Peyer's patch (tissue), 4 donors: ENCODE results near the gene SCGB1C2. TPM values are rescaled to one million over a fixed set of nuclear protein-coding genes. Genes with fewer than 3 reads are reported as not detected.
A peak's percentile ranks its signal among the peaks of the same experiment; 100 is the strongest.

ENCODE experiments used
- DNase-seq, 3 donors: peaks; one replicate each; pipeline ENCODE4 v3.0.0-alpha.2; 2017 to 2019
- H3K27ac ChIP-seq, 4 donors: fragments of 200-600 bp; sonication (generic); one replicate each; pipeline ENCODE4 v1.5.1; 2016 to 2019
- H3K27me3 ChIP-seq, 2 donors: fragments of 200-600 bp; sonication (generic); one replicate each; pipeline ENCODE4 v1.5.1; 2019
- H3K36me3 ChIP-seq, 3 donors: fragments of 200-600 bp; sonication (generic); one replicate each; pipeline ENCODE4 v1.5.1; 2016 to 2019
- H3K4me1 ChIP-seq, 4 donors: fragments of 200-600 bp; sonication (generic); one replicate each; pipeline ENCODE4 v1.5.1; 2016 to 2019
- H3K4me3 ChIP-seq, 4 donors: fragments of 200-600 bp; sonication (generic); 1 replicate in 3 of 4; 2 replicates in 1 of 4; pipeline ENCODE4 v1.5.1; 2016 to 2019; ENCODE audit warnings: mild to moderate bottlenecking in 1 of 4
- H3K9me3 ChIP-seq, 4 donors: fragments of 200-600 bp; sonication (generic); one replicate each; pipeline ENCODE4 v1.5.1; 2016 to 2019; ENCODE audit warnings: mild to moderate bottlenecking in 1 of 4
- POLR2A ChIP-seq, 2 donors: fragments of 450-650 bp; IDR thresholded peaks; one replicate each; pipeline ENCODE4 v1.5.1; 2017; ENCODE audit warnings: antibody characterized with exemption in 2 of 2, mild to moderate bottlenecking in 2 of 2, moderate library complexity in 2 of 2
- total RNA-seq, 4 donors: library from RNA; depleted of rRNA; stranded (reverse); fragments of >200 nt; gene quantifications; one replicate each; pipeline ENCODE4 v1.1.0, GENCODE V29; 2016
- TF ChIP-seq, protein P1 (sequence below), 6 experiments: fragments of 450-650 bp in 4 of 6; fragments of 200-600 bp in 2 of 6; sonication (generic) in 1 of 6; IDR thresholded peaks; one replicate each; pipeline ENCODE4 v1.5.1; 2017 to 2019; ENCODE audit warnings: antibody characterized with exemption in 6 of 6, mild to moderate bottlenecking in 3 of 6, moderate library complexity in 1 of 6

The SCGB1C2 gene
- total RNA-seq, 4 donors from 2014 or later, result not detected

DNA sequence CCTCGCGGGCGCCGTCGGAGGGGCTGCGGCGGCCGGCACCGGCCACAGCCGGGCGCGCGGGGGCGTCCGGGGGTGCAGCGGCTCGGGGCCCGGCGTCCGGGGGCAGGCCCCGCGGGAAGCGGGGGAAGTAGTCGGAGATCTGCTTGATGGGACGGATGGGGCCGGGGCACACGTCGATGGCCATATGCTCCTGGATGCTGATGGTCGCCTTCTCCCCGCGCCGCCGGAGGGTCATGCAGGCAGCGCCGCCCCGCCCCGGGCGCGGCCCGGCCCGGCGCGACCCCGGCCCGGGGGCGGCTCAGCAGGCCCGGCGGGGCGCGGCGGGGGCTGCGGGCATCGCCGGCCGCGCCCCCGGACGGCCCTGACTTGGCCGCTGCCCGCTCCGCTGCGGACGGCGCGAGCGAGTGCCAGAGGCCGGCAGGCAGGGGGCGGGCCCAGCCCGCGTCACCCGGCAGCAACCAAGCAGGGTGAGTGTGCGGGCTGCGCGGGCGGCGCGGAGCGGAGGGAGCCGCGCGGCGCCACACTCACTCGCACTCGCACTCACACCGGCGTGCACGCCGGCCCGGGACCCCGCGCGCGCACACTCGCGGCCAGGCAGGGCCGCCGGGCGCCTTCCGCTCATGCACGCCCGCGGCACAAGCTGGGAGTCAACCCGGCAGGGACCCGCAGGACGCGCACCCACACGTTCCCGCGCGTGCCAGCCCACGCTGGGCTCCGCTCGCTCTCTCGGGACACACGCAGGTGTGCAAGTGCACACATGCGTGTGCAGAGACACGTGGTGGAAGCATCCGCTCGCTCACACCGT lies 44.1 kb downstream of the SCGB1C2 start, which contains the start of gene DOC2B:
TSS of gene DOC2B (minus strand) at position 406 of the 805 bp plus-strand sequence. CDS start at position 235, 171 bp downstream.
- H3K4me3 ChIP-seq, result peak within 1 kb of the TSS; percentile 8 to 50 (median 40)
- peaks cover 0 to 20% of the 10 kb centered on the region in 2 donors for H3K27me3 ChIP-seq
- H3K4me1 ChIP-seq, result peaks cover 0 to 20% (median 5%) of the 10 kb centered on the region in 4 donors
- H3K36me3 ChIP-seq, result no peaks in the 10 kb centered on the region
- no peak for DNase-seq
- no peak for TF ChIP-seq POLR2A (IDR thresholded peaks at IDR 0.05)
- TF ChIP-seq, protein P1, sequence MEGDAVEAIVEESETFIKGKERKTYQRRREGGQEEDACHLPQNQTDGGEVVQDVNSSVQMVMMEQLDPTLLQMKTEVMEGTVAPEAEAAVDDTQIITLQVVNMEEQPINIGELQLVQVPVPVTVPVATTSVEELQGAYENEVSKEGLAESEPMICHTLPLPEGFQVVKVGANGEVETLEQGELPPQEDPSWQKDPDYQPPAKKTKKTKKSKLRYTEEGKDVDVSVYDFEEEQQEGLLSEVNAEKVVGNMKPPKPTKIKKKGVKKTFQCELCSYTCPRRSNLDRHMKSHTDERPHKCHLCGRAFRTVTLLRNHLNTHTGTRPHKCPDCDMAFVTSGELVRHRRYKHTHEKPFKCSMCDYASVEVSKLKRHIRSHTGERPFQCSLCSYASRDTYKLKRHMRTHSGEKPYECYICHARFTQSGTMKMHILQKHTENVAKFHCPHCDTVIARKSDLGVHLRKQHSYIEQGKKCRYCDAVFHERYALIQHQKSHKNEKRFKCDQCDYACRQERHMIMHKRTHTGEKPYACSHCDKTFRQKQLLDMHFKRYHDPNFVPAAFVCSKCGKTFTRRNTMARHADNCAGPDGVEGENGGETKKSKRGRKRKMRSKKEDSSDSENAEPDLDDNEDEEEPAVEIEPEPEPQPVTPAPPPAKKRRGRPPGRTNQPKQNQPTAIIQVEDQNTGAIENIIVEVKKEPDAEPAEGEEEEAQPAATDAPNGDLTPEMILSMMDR (IDR thresholded peaks at IDR 0.05), result peak in 2 of 6 experiments; percentile 8 to 13
- no peaks in the 10 kb centered on the region for H3K9me3 ChIP-seq
- H3K27ac ChIP-seq, result peak within 1 kb of the TSS in 3 of 4 donors; percentile 31 to 50 (median 43)

DNA sequence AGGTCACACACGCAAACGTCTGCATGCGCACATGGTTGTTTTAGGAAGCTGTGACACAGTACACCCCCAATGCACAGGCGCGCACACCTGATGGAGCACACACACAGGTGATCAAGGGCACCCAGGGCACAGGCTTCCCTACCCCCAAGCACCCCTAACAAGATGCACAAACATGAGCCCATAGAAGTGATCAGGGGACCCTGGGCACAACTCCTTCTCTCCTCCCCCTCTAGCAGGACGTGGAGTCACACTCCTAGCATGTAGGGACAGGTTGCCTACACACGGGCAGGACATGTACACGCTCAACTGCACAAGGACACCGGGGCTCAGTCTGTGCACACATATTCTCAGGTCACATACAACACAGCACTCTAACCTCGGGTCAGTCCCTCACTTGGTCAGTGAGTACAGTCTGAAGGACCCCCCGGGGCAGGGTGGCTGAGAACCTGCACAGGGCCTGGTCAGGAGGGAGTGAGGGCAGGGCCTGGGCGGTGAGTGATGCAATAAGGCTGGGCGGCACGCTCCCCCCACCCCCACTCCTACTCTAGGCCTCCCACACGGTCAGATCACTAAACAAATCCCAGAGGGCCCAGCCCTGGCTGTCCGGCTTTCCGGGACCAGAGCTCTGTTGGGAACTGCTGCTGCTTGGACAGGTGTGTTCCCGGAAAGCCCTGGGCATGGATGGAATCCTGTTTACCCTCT lies 44.8 kb downstream of the SCGB1C2 start:
- Histone ChIP-seq H3K9me3 (no peaks in the 10 kb centered on the region), H3K27me3 (peaks cover 0 to 20% of the 10 kb centered on the region in 2 donors), H3K36me3 (no peaks in the 10 kb centered on the region), H3K4me3 (peak overlapping the region in 2 of 4 donors; percentile 39 to 44), H3K27ac (peak overlapping the region in 1 of 4 donors; percentile 31), H3K4me1 (peaks cover 0 to 20% (median 5%) of the 10 kb centered on the region in 4 donors)
- DNase-seq, result no peak
- TF ChIP-seq POLR2A (IDR thresholded peaks at IDR 0.05), result no peak
- TF ChIP-seq, protein P1 (IDR thresholded peaks at IDR 0.05), result no peak

DNA sequence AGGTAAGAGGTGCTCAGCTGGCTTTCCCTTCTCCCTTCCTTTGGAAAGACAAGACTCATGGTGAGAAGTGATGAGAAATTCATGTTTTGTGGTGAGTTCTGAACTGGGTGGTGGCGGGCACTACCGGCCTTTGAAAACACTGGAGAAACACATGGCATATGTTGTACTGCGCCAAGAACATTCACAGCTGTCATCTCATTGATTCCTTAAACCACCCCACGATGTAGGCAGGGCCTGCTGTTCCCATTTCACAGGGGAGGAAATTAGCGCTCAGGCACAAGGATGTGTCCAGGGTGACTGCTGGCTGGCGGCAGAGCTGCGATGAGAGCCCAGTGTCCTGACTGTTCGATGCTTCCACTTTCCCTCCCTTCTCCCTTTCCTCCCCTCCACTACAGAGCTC lies 45.7 kb downstream of the SCGB1C2 start:
- no peak for DNase-seq
- Histone ChIP-seq H3K27me3 (peaks cover 0 to 20% of the 10 kb centered on the region in 2 donors), H3K4me1 (peaks cover 0 to 20% (median 5%) of the 10 kb centered on the region in 4 donors), H3K27ac (no peak overlapping the region), H3K4me3 (no peak overlapping the region), H3K36me3 (no peaks in the 10 kb centered on the region), H3K9me3 (no peaks in the 10 kb centered on the region)
- TF ChIP-seq, protein P1 (IDR thresholded peaks at IDR 0.05), result no peak
- TF ChIP-seq POLR2A (IDR thresholded peaks at IDR 0.05), result no peak

DNA sequence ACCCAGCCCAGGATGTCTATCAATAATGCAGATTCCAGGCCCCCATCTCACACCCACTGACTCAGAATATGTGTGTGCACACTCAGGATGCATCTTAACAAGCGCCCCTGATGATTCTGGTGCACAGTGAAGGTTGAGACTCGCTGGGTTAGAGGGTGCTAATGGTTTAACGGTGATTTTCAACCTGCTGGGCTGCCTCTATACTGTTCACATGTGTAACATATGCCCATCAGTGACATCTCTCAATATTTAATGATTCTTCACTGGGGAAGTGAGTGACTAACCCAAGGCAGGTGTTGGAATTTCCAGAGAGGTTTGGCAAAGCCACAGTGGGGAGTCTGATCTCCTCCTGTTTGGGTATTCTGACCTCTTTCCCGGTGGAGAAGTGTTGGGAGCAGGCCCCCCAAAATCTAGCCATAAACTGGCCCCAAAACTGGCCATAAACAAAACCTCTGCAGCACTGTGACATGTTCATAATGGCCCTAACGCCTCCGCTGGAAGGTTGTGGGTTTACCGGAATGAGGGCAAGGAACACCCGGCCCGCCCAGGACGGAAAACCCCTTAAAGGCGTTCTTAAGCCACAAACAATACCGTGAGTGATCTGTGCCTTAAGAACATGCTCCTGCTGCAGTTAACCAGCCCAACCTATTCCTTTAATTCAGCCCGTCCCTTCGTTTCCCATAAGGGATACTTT lies 48.2 kb downstream of the SCGB1C2 start:
- TF ChIP-seq, protein P1 (IDR thresholded peaks at IDR 0.05), result no peak
- Histone ChIP-seq H3K9me3 (no peaks in the 10 kb centered on the region), H3K4me1 (peaks cover 0 to 10% (median 3%) of the 10 kb centered on the region in 4 donors), H3K36me3 (no peaks in the 10 kb centered on the region), H3K27me3 (peaks cover 0 to 9% of the 10 kb centered on the region in 2 donors), H3K4me3 (no peak overlapping the region), H3K27ac (no peak overlapping the region)
- DNase-seq, result no peak

DNA sequence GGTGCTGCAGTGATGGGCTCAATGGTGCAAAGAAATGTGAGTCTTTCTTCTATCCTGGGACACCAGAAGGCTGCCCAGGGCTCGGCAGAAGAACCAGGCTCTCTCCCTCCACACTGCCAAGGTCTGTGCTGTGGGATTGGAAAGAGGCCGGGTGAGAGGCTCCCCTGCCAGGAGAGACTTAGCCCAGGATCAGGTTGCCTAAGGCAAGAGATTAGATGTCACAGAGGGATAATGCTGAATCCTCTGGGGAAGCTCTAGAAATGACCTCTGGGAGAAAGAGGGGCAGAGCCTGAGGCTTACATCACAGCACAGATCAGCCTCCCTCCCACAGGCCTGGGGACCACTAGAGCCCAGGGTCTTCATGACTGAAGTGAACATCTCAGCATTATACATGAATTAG lies 49.8 kb downstream of the SCGB1C2 start:
- Histone ChIP-seq H3K4me1 (no peaks in the 10 kb centered on the region), H3K36me3 (no peaks in the 10 kb centered on the region), H3K4me3 (no peak overlapping the region), H3K27ac (no peak overlapping the region), H3K27me3 (no peaks in the 10 kb centered on the region), H3K9me3 (no peaks in the 10 kb centered on the region)
- DNase-seq, result no peak
- TF ChIP-seq, protein P1 (IDR thresholded peaks at IDR 0.05), result no peak
- TF ChIP-seq POLR2A (IDR thresholded peaks at IDR 0.05), result no peak
